GM23338 (cell line): ENCODE results near the gene MYCL. TPM values are rescaled to one million over a fixed set of nuclear protein-coding genes. Genes with fewer than 3 reads are reported as not detected.

Experiments used
- ATAC-seq: fragments of 200-7000 bp; cut with Tn5 transposase; 3 replicates; pipeline ENCODE4 v1.9.1; 2020
- DNase-seq: peaks from one replicate; pipeline ENCODE4 v3.0.0-alpha.2; 2015; ENCODE audit warnings: low spot score
- H2AFZ ChIP-seq: fragments of 200-600 bp; sonication (generic); 2 replicates; pipeline ENCODE4 v1.8.0; 2016; ENCODE audit warnings: antibody characterized with exemption, mild to moderate bottlenecking, moderate library complexity
- H3F3A ChIP-seq: fragments of 200-600 bp; sonication (generic); replicated peaks from 2 replicates; pipeline ENCODE4 v1.8.0; 2017; ENCODE audit warnings: antibody characterized with exemption, mixed run types, low read depth
- H3K27ac ChIP-seq: fragments of 200-600 bp; sonication (generic); 2 replicates; pipeline ENCODE4 v1.6.1; 2016; ENCODE audit warnings: low read depth
- H3K27me3 ChIP-seq: fragments of 200-600 bp; sonication (generic); 2 replicates; pipeline ENCODE4 v1.8.0; 2016; ENCODE audit warnings: mild to moderate bottlenecking, mixed run types, moderate library complexity; ENCODE audit not compliant: insufficient read depth
- H3K36me3 ChIP-seq: fragments of 200-600 bp; sonication (generic); 2 replicates; pipeline ENCODE4 v1.8.0; 2016; ENCODE audit warnings: mild to moderate bottlenecking; ENCODE audit not compliant: insufficient read depth
- H3K4me1 ChIP-seq: fragments of 200-600 bp; sonication (generic); 2 replicates; pipeline ENCODE4 v1.8.0; 2016; ENCODE audit warnings: mild to moderate bottlenecking, moderate library complexity; ENCODE audit not compliant: insufficient read depth
- H3K4me2 ChIP-seq: fragments of 200-600 bp; sonication (generic); 2 replicates; pipeline ENCODE4 v1.7.1; 2017; ENCODE audit warnings: mixed run types
- H3K4me3 ChIP-seq: fragments of 200-600 bp; sonication (generic); 2 replicates; pipeline ENCODE4 v1.6.1; 2016; ENCODE audit warnings: mixed run types
- H3K79me2 ChIP-seq: fragments of 200-600 bp; sonication (generic); replicated peaks from 2 replicates; pipeline ENCODE4 v1.8.0; 2017; ENCODE audit warnings: mild to moderate bottlenecking; ENCODE audit not compliant: insufficient read depth
- H3K9me2 ChIP-seq: fragments of 200-600 bp; sonication (generic); 2 replicates; pipeline ENCODE4 v1.8.0; 2017; ENCODE audit not compliant: insufficient read depth
- H4K20me1 ChIP-seq: fragments of 200-600 bp; sonication (generic); replicated peaks from 2 replicates; pipeline ENCODE4 v1.8.0; 2017; ENCODE audit warnings: mild to moderate bottlenecking; ENCODE audit not compliant: insufficient read depth
- H3K27ac Mint-ChIP-seq: 2 replicates; pipeline ENCODE4 v1.8.0; 2020; ENCODE audit warnings: inconsistent platforms, mild to moderate bottlenecking, moderate library complexity, mixed read lengths
- H3K27me3 Mint-ChIP-seq: 3 replicates; pipeline ENCODE4 v1.8.0; 2022; ENCODE audit warnings: low read depth, mild to moderate bottlenecking, moderate library complexity, mixed read lengths, inconsistent platforms; ENCODE audit not compliant: insufficient read depth, poor library complexity
- H3K36me3 Mint-ChIP-seq: 3 replicates; pipeline ENCODE4 v1.8.0; 2021; ENCODE audit warnings: low read depth, mild to moderate bottlenecking, inconsistent platforms, moderate library complexity, mixed read lengths
- H3K4me1 Mint-ChIP-seq: 3 replicates; pipeline ENCODE4 v1.8.0; 2020; ENCODE audit warnings: mild to moderate bottlenecking, inconsistent platforms, mixed read lengths
- H3K4me3 Mint-ChIP-seq: 3 replicates; pipeline ENCODE4 v1.8.0; 2021; ENCODE audit warnings: moderate library complexity, mild to moderate bottlenecking, inconsistent platforms, mixed read lengths
- H3K9me3 Mint-ChIP-seq: 3 replicates; pipeline ENCODE4 v1.8.0; 2020; ENCODE audit warnings: moderate library complexity, mild to moderate bottlenecking, inconsistent platforms, mixed read lengths
- CREB1 ChIP-seq: fragments of 250-450 bp; sonication (Bioruptor Pico); IDR thresholded peaks from 2 replicates; pipeline ENCODE4 v1.5.0; 2020; ENCODE audit warnings: low read depth, mild to moderate bottlenecking, moderate library complexity
- EZH2 ChIP-seq: fragments of 200-600 bp; sonication (generic); IDR thresholded peaks from one replicate; pipeline ENCODE4 v1.8.0; 2017; ENCODE audit warnings: antibody characterized with exemption, mild to moderate bottlenecking, low read depth; ENCODE audit not compliant: unreplicated experiment
- EZH2phosphoT487 ChIP-seq: fragments of 200-600 bp; sonication (generic); IDR thresholded peaks from one replicate; pipeline ENCODE4 v1.8.1; 2018; ENCODE audit warnings: antibody characterized with exemption; ENCODE audit not compliant: unreplicated experiment
- NANOG ChIP-seq: IDR thresholded peaks from 2 replicates; pipeline ENCODE4 v1.6.1; 2016; ENCODE audit warnings: antibody characterized with exemption, borderline replicate concordance
- STAT1 ChIP-seq: IDR thresholded peaks from one replicate; pipeline ENCODE4 v1.6.1; 2016; ENCODE audit warnings: antibody characterized with exemption; ENCODE audit not compliant: unreplicated experiment
- ZNF114 ChIP-seq: fragments of 250-450 bp; sonication (Bioruptor Pico); IDR thresholded peaks from 2 replicates; pipeline ENCODE4 v1.5.0; 2020; ENCODE audit warnings: mild to moderate bottlenecking, moderate library complexity
- ZNF331 ChIP-seq: fragments of 250-450 bp; sonication (Bioruptor Pico); IDR thresholded peaks from 2 replicates; pipeline ENCODE4 v1.5.0; 2020; ENCODE audit warnings: low read depth, mild to moderate bottlenecking, moderate library complexity
- polyA plus RNA-seq: library from polyadenylated mRNA; unstranded; fragments of >200 nt; fragmentation: Nextera tagmentation; extraction: Ambion mirVana; gene quantifications from 2 replicates; pipeline ENCODE4 v1.2.1, GENCODE V29; 2016
- total RNA-seq: library from RNA; depleted of rRNA; stranded (reverse); fragments of >200 nt; shearing (Covaris generic); gene quantifications from 2 replicates; pipeline ENCODE4 v1.2.3, GENCODE V29; 2014
- TF ChIP-seq, protein P1 (sequence below), 2 experiments: fragments of 200-600 bp in 1 of 2; sonication (generic) in 1 of 2; conservative IDR thresholded peaks; 2 replicates each; pipeline versions ENCODE4 v1.5.1 to v1.6.1; 2016 to 2017; ENCODE audit warnings: antibody characterized with exemption in 2 of 2, low read depth in 2 of 2, mild to moderate bottlenecking in 2 of 2, moderate library complexity in 1 of 2
- TF ChIP-seq, protein P2 (sequence below): IDR thresholded peaks from 2 replicates; pipeline ENCODE4 v1.6.1; 2016; ENCODE audit warnings: antibody characterized with exemption
- TF ChIP-seq, protein P3 (sequence below): fragments of 250-450 bp; sonication (Bioruptor Pico); IDR thresholded peaks from 2 replicates; pipeline ENCODE4 v1.5.0; 2020; ENCODE audit warnings: mild to moderate bottlenecking, moderate library complexity

MYCL gene
- total and polyA plus RNA-seq, 2 experiments from 2014 or later: 8.2 to 41.1 TPM

DNA sequence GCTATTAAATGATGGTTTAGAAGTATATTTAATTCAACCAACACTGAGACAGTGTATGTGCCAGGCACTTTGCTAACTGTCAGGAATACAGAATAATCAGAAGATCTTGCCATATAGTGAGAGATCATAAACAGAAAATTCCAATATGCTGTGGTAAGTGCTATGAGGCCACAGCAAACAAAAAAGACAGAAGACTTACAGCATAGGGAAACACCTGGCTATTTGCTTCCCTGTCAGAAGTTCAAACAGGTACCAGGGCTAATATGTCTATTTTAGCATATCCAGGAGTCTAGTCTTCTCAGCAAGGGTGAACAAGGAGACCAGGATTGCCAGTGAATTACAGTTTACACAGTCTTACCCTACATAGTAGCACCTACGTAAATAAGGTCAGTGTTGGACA lies 48.8 kb downstream of the MYCL start (continued):
- TF ChIP-seq, protein P1, sequence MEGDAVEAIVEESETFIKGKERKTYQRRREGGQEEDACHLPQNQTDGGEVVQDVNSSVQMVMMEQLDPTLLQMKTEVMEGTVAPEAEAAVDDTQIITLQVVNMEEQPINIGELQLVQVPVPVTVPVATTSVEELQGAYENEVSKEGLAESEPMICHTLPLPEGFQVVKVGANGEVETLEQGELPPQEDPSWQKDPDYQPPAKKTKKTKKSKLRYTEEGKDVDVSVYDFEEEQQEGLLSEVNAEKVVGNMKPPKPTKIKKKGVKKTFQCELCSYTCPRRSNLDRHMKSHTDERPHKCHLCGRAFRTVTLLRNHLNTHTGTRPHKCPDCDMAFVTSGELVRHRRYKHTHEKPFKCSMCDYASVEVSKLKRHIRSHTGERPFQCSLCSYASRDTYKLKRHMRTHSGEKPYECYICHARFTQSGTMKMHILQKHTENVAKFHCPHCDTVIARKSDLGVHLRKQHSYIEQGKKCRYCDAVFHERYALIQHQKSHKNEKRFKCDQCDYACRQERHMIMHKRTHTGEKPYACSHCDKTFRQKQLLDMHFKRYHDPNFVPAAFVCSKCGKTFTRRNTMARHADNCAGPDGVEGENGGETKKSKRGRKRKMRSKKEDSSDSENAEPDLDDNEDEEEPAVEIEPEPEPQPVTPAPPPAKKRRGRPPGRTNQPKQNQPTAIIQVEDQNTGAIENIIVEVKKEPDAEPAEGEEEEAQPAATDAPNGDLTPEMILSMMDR (conservative IDR thresholded peaks at IDR 0.05; ENCODE audit: low read depth in 2 of 2): no peak
- TF ChIP-seq ZNF114: no peak
- TF ChIP-seq STAT1: no peak
- TF ChIP-seq ZNF331 (CRISPR knock-in tag): no peak
- TF ChIP-seq, protein P2, sequence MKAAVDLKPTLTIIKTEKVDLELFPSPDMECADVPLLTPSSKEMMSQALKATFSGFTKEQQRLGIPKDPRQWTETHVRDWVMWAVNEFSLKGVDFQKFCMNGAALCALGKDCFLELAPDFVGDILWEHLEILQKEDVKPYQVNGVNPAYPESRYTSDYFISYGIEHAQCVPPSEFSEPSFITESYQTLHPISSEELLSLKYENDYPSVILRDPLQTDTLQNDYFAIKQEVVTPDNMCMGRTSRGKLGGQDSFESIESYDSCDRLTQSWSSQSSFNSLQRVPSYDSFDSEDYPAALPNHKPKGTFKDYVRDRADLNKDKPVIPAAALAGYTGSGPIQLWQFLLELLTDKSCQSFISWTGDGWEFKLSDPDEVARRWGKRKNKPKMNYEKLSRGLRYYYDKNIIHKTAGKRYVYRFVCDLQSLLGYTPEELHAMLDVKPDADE: no peak
- TF ChIP-seq NANOG: no peak
- TF ChIP-seq EZH2: no peak

DNA sequence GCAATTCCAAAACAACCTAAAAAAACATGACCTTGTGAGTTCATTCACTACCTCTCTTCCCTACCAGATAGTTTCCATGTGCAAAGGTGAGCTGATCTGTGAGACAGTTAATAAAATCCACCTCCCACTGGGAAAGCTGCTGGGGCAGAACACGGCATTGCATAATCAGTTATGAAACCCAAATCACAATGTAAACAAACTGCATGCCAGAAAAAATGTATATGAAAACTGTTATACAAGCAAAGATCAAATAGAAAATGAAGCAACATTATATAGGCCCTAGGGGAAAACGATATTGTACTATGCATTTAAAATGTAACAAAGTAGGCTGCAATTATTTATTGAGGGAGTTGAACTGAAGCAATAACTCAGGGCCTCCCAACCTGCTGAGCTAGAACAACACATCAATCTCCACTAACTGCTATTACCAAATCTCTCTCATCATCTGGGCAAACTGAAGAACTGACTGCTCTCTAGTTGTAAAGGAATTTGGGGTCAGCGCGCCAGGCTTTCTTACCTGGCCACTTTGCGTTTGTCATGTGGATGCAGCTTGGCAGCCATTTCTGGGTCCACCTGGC lies 49.4 kb downstream of the MYCL start:
- no peak overlapping the region for H3K4me3 Mint-ChIP-seq
- Histone ChIP-seq H3K36me3 (peaks cover 17% of the 10 kb centered on the region), H3F3A (no peaks in the 10 kb centered on the region), H3K79me2 (peaks cover 55% of the 10 kb centered on the region), H3K4me1 (peaks cover 5% of the 10 kb centered on the region; the same call in 1 of the 2 replicates), H2AFZ (no peak overlapping the region), H3K4me3 (no peak overlapping the region), H3K9me2 (no peaks in the 10 kb centered on the region), H3K27ac (no peak overlapping the region), H3K27me3 (no peaks in the 10 kb centered on the region), H4K20me1 (peaks cover 21% of the 10 kb centered on the region), H3K4me2 (no peak overlapping the region)
- H3K27me3 Mint-ChIP-seq: peaks cover 2% of the 10 kb centered on the region
- H3K27ac Mint-ChIP-seq: no peak overlapping the region
- no peak for ATAC-seq
- DNase-seq: no peak
- H3K36me3 Mint-ChIP-seq: peaks cover 31% of the 10 kb centered on the region
- no peaks in the 10 kb centered on the region for H3K9me3 Mint-ChIP-seq
- H3K4me1 Mint-ChIP-seq: peaks cover 3% of the 10 kb centered on the region; the same call in 2 of the 3 replicates
- TF ChIP-seq CREB1: no peak
- TF ChIP-seq, protein P2: no peak
- TF ChIP-seq, protein P3, sequence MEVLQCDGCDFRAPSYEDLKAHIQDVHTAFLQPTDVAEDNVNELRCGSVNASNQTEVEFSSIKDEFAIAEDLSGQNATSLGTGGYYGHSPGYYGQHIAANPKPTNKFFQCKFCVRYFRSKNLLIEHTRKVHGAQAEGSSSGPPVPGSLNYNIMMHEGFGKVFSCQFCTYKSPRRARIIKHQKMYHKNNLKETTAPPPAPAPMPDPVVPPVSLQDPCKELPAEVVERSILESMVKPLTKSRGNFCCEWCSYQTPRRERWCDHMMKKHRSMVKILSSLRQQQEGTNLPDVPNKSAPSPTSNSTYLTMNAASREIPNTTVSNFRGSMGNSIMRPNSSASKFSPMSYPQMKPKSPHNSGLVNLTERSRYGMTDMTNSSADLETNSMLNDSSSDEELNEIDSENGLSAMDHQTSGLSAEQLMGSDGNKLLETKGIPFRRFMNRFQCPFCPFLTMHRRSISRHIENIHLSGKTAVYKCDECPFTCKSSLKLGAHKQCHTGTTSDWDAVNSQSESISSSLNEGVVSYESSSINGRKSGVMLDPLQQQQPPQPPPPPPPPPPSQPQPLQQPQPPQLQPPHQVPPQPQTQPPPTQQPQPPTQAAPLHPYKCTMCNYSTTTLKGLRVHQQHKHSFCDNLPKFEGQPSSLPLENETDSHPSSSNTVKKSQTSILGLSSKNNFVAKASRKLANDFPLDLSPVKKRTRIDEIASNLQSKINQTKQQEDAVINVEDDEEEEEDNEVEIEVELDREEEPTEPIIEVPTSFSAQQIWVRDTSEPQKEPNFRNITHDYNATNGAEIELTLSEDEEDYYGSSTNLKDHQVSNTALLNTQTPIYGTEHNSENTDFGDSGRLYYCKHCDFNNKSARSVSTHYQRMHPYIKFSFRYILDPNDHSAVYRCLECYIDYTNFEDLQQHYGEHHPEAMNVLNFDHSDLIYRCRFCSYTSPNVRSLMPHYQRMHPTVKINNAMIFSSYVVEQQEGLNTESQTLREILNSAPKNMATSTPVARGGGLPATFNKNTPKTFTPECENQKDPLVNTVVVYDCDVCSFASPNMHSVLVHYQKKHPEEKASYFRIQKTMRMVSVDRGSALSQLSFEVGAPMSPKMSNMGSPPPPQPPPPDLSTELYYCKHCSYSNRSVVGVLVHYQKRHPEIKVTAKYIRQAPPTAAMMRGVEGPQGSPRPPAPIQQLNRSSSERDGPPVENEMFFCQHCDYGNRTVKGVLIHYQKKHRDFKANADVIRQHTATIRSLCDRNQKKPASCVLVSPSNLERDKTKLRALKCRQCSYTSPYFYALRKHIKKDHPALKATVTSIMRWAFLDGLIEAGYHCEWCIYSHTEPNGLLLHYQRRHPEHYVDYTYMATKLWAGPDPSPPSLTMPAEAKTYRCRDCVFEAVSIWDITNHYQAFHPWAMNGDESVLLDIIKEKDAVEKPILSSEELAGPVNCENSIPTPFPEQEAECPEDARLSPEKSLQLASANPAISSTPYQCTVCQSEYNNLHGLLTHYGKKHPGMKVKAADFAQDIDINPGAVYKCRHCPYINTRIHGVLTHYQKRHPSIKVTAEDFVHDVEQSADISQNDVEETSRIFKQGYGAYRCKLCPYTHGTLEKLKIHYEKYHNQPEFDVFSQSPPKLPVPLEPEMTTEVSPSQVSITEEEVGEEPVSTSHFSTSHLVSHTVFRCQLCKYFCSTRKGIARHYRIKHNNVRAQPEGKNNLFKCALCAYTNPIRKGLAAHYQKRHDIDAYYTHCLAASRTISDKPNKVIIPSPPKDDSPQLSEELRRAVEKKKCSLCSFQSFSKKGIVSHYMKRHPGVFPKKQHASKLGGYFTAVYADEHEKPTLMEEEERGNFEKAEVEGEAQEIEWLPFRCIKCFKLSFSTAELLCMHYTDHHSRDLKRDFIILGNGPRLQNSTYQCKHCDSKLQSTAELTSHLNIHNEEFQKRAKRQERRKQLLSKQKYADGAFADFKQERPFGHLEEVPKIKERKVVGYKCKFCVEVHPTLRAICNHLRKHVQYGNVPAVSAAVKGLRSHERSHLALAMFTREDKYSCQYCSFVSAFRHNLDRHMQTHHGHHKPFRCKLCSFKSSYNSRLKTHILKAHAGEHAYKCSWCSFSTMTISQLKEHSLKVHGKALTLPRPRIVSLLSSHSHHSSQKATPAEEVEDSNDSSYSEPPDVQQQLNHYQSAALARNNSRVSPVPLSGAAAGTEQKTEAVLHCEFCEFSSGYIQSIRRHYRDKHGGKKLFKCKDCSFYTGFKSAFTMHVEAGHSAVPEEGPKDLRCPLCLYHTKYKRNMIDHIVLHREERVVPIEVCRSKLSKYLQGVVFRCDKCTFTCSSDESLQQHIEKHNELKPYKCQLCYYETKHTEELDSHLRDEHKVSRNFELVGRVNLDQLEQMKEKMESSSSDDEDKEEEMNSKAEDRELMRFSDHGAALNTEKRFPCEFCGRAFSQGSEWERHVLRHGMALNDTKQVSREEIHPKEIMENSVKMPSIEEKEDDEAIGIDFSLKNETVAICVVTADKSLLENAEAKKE (CRISPR knock-in tag): no peak
- TF ChIP-seq NANOG: no peak
- no peak for TF ChIP-seq EZH2phosphoT487
- TF ChIP-seq, protein P1 (conservative IDR thresholded peaks at IDR 0.05; ENCODE audit: low read depth in 2 of 2): no peak
- no peak for TF ChIP-seq EZH2
- no peak for TF ChIP-seq ZNF331 (CRISPR knock-in tag)
- no peak for TF ChIP-seq ZNF114
